AG09309 (cell line): ENCODE results near the gene TM4SF18.
A peak's percentile ranks its signal among the peaks of the same experiment; 100 is the strongest.

Experiments used
- DNase-seq: peaks from one replicate; pipeline ENCODE4 v3.0.0-alpha.2; 2010; ENCODE audit warnings: low read depth
- H3K4me3 ChIP-seq: 2 replicates; pipeline ENCODE4 v1.5.1; 2011; ENCODE audit warnings: mild to moderate bottlenecking, low read depth, low read length, moderate library complexity; ENCODE audit not compliant: control insufficient read depth
- CTCF ChIP-seq: IDR thresholded peaks from 2 replicates; pipeline ENCODE4 v1.5.1; 2011; ENCODE audit warnings: mild to moderate bottlenecking, low read depth, low read length, inconsistent platforms; ENCODE audit not compliant: insufficient read depth, control insufficient read depth; ENCODE audit errors: missing control alignments

Gene TM4SF18

GRCh38 chr3:149377408-149378364 lies 44.2 kb upstream of the TM4SF18 start, which contains the start of gene TM4SF1:
TSS of gene TM4SF1 (minus strand) at chr3:149377649. CDS start at chr3:149377547, 102 bp downstream.
- H3K4me3 ChIP-seq = peak within 1 kb of the TSS; percentile 61
- TF ChIP-seq CTCF = no peak
- peak; percentile 88 for DNase-seq

GRCh38 chr3:149376718-149377407 lies 43.4 kb upstream of the TM4SF18 start:
- no peak for DNase-seq
- no peak for TF ChIP-seq CTCF
- H3K4me3 ChIP-seq = peak overlapping the region; percentile 61

- peak overlapping the region; percentile 61 for H3K4me3 ChIP-seq
- TF ChIP-seq CTCF = no peak
- DNase-seq = no peak
Observed at GRCh38 chr3:149375501-149376196, 42.2 kb upstream of the TM4SF18 start.

GRCh38 chr3:149374793-149375500 lies 41.5 kb upstream of the TM4SF18 start:
- no peak overlapping the region; the same call in 1 of the 2 replicates for H3K4me3 ChIP-seq
- no peak for TF ChIP-seq CTCF
- no peak for DNase-seq

GRCh38 chr3:149374391-149374790 lies 41.0 kb upstream of the TM4SF18 start:
- no peak for DNase-seq
- TF ChIP-seq CTCF = no peak
- no peak overlapping the region for H3K4me3 ChIP-seq
